ENCODE data around the gene BCR.

BCR gene

DNA sequence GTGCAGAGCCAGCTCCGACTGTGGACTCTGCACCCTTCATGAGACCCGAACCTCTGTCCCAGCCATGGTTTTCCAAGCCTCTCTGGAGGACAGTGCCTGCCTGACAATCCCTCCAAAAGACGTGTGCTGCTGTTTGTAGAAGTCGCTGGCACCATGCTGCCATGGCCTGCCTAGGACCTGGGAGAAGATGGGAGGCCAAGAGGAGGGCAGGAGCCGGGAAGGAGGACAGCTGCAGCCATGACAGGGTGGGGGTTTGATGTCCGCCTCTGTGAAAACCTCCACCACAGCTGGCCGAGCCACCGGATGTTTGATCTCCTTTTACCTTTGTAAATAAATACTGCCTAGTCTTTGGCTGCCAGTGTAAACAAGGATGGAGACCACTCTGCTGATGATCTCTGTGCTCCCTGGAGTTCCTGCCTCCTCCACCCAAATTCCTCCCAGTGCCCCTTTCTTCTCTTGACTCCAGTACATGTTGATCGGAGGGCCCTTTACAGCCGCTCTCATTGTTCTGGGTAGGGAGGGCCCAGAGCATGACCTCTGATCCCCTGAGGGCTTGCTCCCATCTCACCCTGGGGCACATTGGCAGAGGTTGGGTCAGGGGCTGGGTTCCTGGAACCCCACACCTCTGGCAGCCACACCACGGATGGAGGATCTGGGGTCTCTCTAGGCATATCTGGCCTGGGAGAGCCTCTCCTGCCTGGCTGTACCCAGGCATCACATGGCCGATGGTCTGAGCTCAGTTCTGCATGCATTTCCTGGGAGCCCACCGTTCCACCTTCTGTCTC lies 66.9 kb downstream of the BCR start:
- DNase-seq, result no peak

DNA sequence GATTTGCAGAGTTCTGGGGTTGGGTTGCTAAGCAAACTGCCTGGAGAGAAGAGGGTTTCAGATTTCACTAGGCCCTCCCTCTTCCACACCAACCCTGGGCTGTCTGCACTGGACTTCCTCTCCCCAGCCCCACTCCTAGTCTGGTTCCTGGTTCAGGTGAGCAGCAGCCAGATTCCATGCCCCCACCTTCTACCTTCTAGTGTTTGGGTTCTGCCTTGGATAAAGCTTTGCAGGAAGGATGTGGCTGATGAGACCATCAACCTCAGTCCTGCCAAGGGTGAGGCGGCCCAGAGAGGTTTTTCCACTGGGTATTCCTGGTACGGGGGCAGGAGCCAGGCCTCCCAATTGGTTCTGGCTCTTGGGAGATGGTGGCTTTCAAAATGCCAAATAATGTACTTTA lies 68.3 kb downstream of the BCR start:
- no peak for DNase-seq

DNA sequence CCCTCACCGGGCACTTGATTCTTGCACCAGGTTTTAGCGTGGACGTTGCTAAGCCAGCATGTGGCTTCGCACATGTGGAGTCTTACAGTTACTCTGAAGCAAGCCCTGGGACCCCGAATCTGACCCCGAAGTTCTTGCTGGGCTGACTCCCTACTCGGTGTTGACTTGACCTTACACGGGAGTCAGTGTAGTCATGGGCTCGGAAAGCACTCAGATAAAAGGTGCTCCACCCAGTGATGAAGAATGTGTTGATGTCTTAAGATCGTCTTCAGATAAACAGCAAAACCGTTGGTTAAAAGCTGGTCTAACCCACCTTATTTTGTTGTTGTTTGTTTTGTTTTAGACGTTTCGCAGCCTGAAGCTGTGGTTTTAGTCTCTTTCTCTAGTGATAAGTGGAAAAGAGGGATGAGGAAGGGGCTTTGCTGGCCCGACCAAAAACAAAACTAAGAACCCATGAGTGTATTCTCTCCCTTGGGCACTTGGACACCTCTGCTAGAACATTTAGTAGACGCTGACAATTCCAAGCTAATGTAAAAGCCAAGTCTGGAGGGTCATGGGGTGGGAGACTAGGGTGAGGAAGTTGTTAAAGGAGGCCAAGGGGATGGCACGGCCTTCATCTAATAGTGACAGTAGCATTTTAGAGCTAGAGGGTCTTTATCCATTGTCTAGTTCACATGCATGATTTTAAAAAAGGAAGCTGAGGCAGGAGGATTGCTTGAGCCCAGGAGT lies 69.9 kb downstream of the BCR start:
- DNase-seq, result no peak

DNA sequence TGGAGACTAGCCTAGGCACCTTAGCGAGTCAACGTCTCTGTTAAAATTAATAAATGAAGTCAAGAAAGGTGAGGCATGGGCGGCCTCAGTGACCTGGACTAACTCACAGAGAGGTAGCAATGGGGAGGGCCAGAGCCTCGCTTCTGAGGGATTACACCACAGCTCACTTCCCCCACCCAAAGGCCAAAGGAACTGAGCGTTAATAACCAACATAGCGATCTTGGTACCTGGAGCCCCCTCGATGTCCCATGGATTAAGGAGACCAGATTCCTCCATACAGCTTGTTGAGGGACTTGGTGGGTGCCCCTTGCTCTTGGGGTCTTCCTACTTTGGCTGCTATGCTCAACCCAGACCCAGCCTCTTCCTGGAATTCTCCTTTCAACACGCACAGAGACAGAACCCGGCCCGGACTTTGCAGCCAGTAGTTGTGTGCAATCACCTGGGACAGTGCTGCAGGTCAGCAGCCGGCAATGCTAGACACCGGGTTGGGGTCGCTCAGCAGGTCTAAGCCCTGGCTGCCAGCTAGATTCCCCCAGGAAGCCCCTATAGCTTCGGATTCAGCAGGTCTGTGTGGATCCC lies 70.6 kb downstream of the BCR start:
- no peak for DNase-seq

DNA sequence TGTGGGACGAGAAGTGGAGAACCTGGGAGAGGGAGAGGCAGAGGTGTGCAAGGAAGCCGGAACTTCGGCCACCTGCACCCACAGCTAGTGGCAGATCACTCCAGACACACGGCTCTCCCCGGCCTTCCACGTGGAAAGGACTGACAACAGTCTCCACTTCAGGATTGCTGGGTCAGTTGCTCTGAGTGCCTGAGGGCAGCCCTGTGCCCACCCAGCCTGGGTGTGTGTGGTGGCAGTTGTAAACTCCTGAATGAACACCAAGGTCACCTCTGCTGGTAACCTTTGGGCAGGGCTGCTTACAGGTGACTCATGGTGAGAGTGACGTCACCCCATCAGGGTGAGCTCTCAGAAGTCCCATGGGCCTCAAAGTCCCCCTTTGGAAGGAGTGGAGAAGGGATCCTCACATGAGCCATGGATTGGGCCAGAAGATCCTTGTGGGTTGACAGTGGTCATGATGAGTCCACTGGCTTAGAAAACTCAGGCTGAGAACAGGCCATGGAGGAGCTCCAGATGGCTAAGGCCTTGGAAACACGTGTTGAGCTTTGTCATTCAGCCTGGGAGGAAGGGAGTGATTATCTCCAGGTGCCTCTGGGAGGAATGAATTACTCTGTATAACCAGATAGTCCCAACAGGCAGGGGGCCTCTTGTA lies 71.3 kb downstream of the BCR start:
- no peak for DNase-seq

DNA sequence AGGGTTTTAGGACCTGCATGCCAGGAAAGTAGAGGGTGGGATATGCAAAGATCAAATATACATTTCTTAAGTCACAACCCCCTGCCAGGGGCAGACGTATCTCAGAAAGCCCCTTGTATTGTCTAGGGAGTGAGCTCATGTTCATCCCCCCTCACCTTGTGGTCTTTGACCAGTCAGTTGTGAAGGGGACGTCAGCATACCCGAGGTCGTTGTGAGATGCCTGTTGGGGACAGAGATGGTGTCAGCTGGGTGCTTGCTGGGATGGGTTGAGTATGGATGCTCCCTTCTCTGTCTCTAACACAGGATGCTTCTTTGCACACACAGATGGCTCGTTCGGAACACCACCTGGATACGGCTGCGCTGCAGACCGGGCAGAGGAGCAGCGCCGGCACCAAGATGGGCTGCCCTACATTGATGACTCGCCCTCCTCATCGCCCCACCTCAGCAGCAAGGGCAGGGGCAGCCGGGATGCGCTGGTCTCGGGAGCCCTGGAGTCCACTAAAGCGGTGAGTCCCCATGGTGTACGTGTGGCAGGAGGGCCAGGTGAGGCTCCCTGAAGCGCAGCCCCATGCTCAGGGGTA lies 73.3 kb downstream of the BCR start:
- DNase-seq, result no peak

DNA sequence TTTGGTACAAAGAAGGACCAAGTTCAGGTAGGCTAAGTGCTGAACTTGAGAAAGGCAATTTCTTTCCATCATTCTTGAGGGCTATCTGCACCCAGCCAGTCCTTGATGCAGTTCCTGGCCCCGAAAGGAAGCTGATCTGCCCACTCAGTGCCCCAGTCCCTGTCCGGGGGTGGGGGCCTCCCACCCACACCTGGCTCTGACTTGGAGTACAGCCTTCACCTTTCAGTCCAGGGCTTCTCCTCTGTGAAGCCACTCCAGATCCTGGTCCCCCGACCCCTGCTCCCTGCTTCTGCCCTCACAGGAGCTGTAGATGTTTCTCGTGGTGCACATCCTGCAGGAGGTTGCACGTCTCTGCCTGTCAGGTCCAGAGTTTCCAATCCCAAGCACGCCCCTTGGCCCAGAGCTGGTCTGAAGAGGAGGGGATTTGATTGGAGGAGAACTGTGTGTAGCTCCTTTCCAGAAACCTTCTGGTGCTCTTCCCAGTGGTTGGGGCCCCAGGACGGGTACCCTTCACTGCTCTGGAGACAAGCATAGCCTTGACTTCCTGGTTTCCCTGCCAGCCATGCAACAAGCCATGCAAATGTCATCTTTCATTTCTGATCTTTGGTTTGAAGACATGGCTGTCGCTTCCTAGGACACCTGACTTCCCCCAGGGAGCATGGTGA lies 75.3 kb downstream of the BCR start:
- no peak for DNase-seq

DNA sequence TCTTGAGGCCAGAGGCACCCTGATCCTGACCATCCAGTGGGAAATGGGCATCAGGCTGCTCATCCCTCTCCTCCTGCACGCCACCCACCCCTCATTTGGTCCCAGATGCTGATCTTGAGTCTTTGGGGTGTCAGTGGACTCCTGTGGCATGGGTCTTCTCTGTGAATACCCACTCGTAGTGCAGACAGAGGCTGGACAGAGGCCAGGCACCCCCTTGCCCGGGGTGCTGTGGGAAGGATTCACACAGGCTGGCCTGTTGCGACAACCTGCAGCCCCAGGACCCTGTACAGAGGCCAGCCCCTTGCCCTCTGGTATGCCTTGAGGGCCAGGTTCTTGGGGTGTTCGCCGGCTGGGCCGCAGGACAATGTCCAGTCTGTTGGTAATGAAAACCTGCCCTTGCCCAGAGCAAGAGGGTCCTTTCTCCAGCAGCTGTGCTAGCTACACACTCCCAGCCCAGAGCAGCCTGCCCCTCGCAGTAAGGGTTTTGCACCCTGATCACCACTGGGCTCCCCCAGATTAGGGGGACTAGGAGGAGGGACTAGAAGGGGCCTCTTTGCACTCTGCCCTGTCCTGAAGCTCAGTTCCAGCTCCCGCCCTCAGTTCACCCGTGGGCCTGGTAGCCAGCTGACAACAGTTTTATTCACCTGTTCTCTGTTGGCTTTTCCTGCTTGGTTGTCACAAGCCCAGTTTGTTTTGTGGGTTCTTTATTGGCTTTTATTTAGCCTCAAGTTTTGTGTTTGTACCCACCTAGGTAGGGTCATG lies 76.0 kb downstream of the BCR start:
- no peak for DNase-seq

DNA sequence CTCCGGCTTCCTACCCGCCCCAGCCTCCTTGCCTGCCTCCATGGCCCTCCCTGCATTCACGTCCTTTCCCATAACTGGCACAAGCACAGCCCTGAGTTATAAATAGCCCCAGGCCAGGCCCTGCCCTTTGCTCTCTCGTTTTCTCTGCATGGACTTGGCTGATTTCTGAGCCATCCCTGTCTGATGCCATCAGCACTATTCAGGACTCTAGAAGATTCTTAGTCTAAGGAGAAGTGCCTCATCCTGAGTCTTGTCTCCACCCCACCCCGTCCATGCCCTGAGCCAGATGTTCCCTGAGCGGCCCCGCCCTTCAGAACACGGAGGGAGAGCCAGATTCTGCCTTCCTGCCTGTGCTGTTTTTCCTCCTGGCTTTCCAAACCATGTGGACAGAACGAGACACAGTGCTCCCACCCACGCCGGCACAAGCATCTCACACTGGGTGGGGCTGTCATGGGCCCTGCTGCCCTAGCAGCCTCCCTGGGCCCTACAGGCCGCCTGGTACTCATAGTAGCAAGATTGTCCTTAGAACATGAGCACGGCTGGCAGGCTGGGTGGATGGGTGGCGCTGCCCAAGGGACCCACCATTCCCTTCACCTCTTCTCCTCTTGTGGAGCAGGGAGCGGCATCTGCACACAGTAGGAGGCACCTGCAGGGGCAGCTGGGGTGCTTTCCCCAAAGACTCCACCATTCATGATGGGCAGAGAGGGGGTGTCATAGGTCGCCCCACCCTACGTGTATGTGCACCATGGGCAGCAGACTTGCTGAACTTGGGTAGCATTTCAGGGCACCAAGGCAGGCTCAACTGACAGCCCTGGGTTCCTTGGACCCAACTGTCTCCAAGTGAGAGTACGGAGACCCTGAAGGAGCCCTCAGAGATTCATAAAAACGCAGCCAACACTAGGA lies 76.9 kb downstream of the BCR start:
- DNase-seq, result no peak

DNA sequence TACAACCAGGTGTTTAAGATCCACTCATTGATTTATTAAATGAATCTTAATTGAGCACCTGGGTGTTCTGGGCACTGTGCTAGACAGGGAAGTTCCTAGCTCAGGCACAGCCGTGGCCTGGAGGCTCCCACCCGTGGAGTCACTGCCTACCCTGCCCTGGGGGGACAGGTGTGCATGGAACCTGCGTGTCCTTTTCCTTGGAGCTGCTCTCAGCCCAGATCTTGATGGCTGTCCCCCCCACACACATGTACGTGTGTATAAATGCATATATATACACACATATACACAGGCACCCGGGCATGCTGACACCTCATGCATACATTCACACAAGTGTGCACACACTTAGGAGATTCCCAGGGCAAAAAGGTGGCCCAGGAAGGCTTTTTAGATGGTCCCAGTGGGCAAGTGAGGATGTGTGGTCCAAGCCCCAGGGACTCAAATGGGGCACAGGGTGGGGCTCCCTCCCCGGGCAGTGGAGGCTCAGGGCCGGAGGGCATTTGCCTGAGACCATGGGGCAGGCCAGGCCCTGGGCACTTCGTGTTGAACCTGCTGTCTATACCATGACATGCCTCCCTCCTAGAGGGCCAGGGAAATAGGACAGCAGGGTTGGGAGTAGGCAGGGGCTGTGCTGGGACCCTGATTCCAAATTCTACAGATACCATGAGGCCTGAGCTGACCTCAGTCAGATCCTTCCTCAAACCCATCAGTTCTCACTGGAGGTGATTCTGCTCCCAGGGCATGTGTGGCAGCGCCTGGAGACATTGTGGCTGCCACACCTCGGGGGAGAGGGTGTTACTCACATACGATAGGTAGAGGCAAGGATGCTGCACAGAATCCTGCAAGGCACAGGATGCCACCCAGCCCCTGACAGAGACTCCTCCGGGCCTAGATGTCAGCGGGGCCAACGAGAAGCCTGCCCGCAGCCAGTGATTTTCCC lies 77.8 kb downstream of the BCR start:
- no peak for DNase-seq

DNA sequence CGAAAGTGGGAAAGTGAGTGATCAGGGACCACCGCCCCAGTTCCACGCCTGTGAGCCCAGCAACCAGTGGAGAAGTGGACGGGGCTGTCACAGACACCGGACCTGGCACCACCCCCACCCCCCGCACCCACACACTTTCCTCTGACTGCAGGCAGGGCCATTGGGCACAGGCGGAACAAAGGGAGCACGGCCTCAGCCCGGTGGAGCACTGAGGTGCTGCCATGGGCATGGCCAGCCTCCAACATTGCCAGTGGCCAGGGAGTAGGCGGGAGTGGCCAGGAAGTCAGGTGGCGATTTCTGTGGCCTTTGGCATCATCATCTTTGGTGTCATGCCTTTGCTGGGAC lies 78.5 kb downstream of the BCR start:
- DNase-seq, result no peak

DNA sequence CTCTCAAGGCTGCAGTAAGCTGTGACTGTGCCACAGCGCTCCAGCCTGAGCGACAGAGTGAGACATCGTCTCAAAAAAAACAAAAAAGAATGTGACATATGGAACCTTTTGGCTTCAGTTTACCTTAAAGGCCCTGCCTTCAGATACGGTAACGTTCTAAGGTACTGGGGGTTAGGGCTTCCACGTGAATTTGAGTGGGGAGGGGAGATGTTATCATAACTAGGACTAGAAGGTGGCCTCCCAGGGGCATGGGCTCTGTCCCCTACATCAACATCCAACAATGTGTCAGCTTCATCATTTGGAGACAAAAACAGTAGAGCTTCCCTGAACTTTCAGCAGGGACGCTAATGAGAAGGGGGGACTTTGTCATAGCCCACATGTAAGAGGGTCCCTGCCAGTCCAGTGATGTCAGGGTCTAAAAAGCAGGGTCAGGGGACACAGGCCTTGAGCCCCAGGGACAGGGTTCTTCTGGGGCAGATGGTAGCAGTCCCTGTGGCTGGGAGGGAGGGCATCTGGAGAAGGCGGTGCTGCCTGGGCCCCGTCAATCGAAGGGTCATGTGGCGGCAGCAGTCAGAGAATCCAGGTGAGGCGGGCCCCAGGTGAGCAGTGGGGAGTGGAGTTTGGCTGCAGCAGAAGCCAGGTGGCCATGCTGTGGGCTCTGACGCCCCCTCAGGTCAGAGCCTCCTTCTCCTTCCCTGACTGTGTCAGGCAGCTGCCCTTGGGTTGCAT lies 79.8 kb downstream of the BCR start:
- no peak for DNase-seq

DNA sequence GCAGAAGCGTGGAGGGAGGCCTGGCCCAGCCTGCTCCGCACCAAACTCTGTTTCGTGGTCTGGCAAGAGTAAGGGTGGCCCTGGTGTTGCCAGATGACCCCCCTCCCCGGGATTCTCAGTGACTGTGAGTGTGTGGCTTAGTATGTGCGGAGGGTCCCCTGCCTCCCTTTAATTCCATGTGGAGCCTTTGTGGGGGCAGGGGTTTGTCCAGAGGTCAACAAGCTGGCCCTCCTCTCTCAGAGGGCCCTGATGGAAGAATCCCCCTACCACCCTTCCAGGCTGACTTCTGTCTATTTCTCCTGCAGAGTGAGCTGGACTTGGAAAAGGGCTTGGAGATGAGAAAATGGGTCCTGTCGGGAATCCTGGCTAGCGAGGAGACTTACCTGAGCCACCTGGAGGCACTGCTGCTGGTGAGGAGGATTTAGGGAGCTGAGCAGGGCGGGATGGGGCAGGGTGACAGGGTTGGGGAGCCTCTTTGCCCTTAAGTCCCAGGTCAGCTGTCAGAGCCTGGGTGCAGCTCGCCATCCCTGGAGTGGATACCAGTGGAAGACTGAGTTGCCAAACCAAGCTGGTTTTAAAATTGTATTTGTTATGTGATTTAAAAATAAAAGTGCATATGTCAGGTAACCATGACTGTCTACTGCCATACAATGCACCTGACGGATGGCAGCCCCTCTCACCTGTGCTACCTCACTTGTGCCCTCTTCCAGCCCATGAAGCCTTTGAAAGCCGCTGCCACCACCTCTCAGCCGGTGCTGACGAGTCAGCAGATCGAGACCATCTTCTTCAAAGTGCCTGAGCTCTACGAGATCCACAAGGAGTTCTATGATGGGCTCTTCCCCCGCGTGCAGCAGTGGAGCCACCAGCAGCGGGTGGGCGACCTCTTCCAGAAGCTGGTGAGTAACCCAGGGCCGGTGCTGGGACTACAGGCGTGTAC lies 80.6 kb downstream of the BCR start:
- DNase-seq, result no peak

DNA sequence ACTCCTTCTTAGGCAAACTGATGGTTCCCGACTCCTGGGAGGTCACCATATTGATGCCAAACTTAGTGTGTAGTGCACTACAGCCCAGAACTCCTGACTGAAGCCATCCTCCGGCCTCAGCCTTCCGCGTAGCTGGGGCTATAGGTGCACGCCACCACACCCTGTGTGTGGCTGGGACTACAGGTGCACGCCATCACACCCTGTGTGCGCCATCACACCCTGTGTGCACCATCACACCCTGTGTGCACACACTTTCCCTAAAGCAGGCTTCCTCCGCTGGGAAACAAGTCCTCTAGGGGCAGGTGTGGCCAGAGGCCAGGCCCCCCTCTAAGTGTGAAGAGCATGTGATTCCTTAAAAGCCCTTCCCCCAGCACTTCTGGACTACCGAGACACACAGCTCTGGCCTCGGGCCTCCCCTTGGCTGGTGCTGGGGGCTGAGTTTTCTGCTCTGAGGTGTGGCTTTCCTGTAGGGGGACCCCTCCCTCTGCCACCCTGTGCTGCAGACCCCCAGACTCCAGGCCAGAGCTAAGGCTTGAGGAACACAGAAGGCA lies 81.7 kb downstream of the BCR start:
- DNase-seq, result no peak

DNA sequence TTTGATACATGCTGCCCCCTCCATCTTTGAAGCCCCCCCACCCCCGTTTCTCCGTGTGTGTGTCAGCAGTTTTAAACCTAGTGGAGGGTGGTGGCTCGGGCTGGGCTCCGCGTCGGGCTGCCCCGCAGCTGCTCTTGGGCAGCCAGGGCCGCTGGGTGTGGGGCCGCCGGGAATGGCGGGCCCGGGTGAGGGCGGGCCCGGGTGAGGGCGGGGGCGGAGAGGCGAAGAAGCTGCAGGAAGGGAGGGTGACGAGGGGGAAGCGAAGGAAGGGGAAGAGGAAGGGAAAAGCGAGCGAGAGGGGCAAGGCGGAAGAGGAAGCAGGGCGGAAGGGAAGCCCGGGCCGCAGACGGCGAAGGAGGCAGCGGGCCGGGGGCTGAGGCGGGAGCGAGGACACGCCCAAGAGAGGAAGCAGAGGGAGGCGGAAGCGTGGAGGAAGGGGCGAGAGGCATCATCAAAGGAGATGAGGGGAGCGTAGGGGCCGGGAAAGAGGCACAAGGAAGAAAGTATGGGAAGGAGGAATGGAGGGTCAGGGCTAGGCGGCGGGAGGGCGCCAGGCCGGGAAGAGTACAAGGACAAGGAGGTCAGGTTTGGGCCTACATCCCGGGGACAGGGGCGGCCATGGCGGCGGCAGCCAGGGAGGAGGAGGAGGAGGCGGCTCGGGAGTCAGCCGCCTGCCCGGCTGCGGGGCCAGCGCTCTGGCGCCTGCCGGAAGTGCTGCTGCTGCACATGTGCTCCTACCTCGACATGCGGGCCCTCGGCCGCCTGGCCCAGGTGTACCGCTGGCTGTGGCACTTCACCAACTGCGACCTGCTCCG lies 82.4 kb downstream of the BCR start:
- DNase-seq, result no peak

DNA sequence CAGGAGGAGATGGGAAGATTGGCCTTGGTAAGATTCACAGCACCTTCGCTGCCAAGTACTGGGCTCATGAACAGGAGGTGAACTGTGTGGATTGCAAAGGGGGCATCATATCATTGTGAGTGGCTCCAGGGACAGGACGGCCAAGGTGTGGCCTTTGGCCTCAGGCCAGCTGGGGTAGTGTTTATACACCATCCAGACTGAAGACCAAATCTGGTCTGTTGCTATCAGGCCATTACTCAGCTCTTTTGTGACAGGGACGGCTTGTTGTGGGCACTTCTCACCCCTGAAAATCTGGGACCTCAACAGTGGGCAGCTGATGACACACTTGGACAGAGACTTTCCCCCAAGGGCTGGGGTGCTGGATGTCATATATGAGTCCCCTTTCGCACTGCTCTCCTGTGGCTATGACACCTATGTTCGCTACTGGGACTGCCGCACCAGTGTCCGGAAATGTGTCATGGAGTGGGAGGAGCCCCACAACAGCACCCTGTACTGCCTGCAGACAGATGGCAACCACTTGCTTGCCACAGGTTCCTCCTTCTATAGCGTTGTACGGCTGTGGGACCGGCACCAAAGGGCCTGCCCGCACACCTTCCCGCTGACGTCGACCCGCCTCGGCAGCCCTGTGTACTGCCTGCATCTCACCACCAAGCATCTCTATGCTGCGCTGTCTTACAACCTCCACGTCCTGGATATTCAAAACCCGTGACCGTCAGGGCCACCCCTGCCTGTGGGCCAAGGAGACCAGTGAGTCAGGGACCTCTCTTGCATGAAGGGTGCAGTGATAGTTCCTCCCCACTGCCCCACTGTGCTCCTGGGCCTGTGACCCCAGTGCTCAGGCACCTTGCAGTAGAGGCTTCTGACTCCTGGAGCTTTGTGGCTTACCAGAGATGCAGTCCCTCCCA lies 83.6 kb downstream of the BCR start:
- DNase-seq, result no peak

Data from amniotic stem cell (primary cell).